Esophagus mucosa (tissue), 1 donor: ENCODE data around the gene FAM3B. TPM values are rescaled to one million over a fixed set of nuclear protein-coding genes. Genes with fewer than 3 reads are reported as not detected.

Experiments used
- ATAC-seq: fragments of 200-7000 bp; cut with Tn5 transposase; one replicate; pipeline ENCODE4 v1.9.1; 2020
- total RNA-seq: library from RNA; stranded (reverse); gene quantifications from one replicate; pipeline ENCODE4 v1.2.4, GENCODE V29; 2023
- donor health status: DM: yes; HTN: yes; CAD: no.

Gene FAM3B
- total RNA-seq, 1 donor from 2014 or later = 23.3 TPM

DNA sequence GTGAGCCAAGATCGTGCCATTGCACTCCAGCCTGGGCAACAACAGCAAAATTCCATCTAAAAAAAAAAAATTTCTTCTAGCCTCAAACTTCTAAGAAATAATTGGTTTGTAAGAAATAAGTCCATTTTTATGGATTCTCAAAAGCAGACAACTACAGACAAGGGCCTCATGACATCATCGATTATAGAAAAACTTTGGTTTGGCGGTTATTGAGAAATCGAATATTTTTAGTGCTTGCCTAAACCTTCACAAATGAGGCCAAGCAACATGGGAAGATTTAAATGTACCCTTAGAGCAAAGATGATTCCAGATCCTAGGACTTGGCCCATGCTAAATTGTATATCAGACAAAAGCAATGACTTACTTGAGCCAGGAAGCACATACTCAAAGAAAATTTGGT lies 81.7 kb downstream of the FAM3B start:
- no peak for ATAC-seq

DNA sequence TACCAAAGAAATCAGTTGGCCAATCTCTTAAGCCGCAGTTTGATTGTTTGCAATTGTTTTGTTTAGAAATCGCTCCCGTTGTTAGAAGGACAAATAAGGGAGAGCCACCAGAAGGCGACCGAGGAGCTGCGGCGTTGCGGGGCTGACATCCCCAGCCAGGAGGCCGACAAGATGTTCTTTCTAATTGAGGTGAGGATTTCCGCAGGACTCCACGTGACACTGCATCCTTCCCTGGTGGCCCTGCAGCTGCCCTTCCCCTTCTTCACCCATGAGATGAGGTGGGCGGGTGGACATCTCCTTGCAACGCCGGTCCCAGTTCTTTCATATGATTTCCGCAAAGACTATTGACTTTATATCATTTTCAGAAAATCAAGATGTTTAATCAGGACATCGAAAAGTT lies 82.2 kb downstream of the FAM3B start:
- no peak for ATAC-seq

DNA sequence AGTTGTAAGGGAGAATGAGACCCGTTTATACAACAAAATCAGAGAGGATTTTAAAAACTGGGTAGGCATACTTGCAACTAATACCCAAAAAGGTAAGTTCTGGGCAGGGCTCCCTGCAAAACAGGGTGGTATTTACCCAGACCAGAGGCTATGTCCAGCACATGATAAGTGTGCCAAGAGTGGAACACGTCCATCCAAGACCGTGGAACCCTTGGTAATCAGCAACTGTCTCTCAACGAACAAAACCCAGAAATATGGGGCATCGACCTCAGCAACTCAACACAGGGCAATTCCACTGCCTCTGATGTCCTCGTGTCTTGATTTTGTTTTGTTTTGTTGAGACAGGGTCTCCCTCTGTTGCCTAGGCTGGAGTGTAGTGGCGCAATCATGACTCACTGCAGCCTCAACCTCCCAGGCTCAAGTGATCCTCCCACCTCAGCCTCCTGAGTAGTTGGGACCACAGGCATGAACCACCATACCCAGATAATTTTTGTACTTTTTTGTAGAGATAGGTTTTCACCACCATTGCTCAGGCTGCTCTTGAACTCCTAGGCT lies 82.7 kb downstream of the FAM3B start:
- no peak for ATAC-seq

DNA sequence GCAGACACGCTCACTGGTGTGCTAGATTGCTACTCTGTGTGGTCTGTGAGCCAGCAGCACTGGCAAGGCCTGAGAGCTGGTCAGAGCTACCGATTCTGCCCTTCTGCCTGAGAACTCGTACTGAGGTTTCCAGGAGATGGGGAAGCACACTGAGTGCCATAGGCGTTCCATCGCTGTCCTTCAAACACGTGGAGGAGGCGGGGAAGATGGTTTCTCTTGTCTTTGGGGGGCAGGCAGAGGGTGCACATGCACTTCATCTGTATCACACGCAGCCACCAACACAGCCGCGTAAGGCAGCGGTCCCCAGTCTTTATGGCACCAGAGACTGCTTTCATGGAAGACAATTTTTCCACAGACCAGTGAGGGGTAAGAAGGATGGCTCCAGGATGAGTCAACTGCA lies 85.6 kb downstream of the FAM3B start:
- no peak for ATAC-seq

DNA sequence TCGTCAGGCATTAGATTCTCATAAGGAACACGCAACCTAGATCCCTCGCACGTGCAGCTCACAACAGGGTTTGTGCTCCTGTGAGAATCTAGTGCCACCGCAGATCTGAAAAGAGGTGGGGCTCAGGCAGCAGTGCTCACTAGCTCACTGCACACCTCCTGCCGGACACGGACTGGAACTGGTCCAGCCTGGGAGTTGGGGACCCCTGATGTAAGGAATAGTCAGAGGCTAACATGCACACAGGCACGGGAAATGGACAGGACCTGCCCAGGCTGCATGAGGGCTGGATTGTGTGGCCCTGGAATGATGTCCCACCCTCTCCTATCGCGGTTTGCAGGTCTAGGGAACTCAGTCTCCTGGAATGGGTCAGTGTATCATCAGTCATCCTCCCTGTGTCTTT lies 86.2 kb downstream of the FAM3B start:
- no peak for ATAC-seq

DNA sequence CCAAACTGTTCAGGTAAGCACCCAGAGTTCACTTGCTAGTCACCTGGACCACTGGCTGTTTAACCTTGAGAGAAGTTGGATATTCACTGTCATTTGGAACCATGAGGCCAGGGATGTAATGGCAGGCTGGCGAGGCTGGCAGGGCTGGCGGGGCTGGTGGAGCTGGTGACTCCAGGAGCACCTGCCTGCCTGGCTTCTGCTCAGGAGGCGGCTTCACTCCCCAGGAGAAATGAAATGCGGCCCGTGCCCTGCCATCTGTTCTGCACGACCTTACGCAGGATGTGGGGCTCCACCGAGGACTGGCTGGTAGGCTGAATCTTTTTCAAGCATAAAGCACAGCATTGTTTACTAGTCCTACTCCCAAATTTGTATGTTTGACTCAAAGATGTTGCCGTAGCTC lies 86.7 kb downstream of the FAM3B start:
- ATAC-seq = no peak

DNA sequence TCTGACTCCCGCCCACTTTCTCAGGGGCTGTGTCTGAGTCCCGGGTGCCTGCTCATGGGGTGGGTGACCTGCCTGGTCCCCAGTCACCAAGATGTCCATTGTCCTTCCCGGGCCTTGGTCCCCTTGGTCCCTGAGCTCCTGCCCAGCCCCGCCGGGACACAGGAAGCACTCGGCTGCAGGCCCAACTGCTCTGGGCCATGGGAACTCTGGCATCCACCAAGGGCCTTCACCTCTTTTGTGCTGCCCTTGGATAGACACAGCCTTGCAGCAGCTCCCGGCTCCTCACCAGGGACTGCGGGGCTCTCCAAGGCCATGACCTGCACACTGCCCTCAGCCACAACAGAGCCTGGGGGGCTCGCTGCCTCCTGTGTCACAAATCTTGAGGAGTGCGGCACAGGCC lies 87.4 kb downstream of the FAM3B start:
- ATAC-seq = no peak

DNA sequence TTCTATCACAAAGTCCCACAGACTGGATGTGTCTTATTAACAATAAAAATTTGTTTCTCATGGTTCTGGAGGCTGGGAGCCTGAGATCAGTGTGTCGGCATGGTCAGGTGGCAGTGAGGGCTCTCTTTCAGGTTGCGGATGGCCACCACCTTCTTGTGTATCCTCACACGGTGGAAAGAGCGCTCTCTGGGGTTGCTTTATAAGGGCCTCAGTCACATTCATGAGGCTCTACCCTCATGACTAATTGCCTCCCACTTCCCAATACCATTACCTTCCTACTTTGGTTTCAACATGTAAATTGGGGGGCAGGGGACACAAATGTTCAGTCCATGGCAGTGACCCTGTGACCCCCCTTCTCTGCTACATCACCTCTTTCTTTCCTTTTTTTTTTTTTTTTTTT lies 88.7 kb downstream of the FAM3B start:
- no peak for ATAC-seq

DNA sequence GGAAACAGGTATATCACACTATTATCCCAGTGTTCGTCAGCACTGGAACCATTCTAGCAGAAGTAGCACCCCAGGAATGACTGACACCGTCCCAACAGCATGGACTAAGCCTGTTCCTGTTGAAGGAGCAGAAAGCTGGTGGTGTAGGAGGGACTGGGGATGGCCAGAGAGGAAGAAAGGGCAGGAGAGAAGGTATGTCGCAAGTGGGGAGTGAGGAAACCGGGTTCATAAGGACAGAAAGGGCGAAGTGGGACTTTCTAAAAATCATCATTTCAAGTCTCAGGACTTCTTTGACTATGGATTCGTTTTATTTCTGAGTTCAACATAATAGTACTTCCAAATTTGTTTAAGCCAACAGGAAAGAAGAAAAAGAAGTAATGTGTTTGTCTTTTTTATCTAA lies 89.7 kb downstream of the FAM3B start:
- ATAC-seq = no peak

Other genes with a start within 250 kb of the FAM3B start
- 39.6 TPM for gene BACE2, start 148.6 kb upstream of the FAM3B start, total RNA-seq
- 4.2 TPM for gene MX2, start 45.2 kb downstream of the FAM3B start, total RNA-seq
- 36.9 TPM for gene MX1, start 109.4 kb downstream of the FAM3B start, total RNA-seq
- gene TMPRSS2, start 191.4 kb downstream of the FAM3B start, total RNA-seq = 41.6 TPM